Measurements from ENCODE around the gene KCMF1. TPM values are rescaled to one million over a fixed set of nuclear protein-coding genes. Genes with fewer than 3 reads are reported as not detected.

The KCMF1 gene
- polyA plus RNA-seq, 1 donor (not counting 4 experiments of a cell fraction or from before 2014, with no cell fraction given): 111 TPM

GRCh38 chr2:84956334-84957297, 14.3 kb upstream of the KCMF1 start:
- no peak overlapping the region for H3K9ac ChIP-seq (ENCODE audit: control insufficient read depth, extremely low read depth, insufficient read depth, low read length)
- dilution Hi-C loops (cut with MboI; ENCODE audit: extremely low pct_ligation_motif_present, low sequenced_read_pairs): no loop called here
- H3K4me3 ChIP-seq (ENCODE audit: control insufficient read depth in 2 of 3, extremely low read depth in 1 of 3, insufficient read depth in 2 of 3, low read depth in 1 of 3, low read length in 3 of 3): no peak overlapping the region
- peaks cover 34% of the 10 kb centered on the region for H3K4me1 ChIP-seq (ENCODE audit: control insufficient read depth, extremely low read depth, insufficient read depth, low read length)
- TF ChIP-seq, protein P1, sequence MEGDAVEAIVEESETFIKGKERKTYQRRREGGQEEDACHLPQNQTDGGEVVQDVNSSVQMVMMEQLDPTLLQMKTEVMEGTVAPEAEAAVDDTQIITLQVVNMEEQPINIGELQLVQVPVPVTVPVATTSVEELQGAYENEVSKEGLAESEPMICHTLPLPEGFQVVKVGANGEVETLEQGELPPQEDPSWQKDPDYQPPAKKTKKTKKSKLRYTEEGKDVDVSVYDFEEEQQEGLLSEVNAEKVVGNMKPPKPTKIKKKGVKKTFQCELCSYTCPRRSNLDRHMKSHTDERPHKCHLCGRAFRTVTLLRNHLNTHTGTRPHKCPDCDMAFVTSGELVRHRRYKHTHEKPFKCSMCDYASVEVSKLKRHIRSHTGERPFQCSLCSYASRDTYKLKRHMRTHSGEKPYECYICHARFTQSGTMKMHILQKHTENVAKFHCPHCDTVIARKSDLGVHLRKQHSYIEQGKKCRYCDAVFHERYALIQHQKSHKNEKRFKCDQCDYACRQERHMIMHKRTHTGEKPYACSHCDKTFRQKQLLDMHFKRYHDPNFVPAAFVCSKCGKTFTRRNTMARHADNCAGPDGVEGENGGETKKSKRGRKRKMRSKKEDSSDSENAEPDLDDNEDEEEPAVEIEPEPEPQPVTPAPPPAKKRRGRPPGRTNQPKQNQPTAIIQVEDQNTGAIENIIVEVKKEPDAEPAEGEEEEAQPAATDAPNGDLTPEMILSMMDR (optimal IDR thresholded peaks at IDR 0.05 in 1 of 3, IDR thresholded peaks at IDR 0.05 in 1 of 3, conservative IDR thresholded peaks at IDR 0.05 in 1 of 3; ENCODE audit: extremely low read depth in 1 of 3, insufficient read depth in 2 of 3, low read length in 3 of 3): no peak
- no peak for TF ChIP-seq EZH2 (IDR thresholded peaks at IDR 0.05; ENCODE audit: low read length)
- no peak overlapping the region for H3K4me2 ChIP-seq (ENCODE audit: control insufficient read depth, extremely low read depth, insufficient read depth, low read depth, low read length)
- peak overlapping the region; percentile 95 for H3K27ac ChIP-seq (ENCODE audit: control insufficient read depth, insufficient read depth, low read length)
- FAIRE-seq: no peak
- no peaks in the 10 kb centered on the region for H3K9me1 ChIP-seq (ENCODE audit: control insufficient read depth, extremely low read depth, insufficient read depth, low read length)
- H3K79me2 ChIP-seq (ENCODE audit: control insufficient read depth, insufficient read depth, low read length): no peaks in the 10 kb centered on the region
- H3K9me3 ChIP-seq (ENCODE audit: control insufficient read depth, low read depth, low read length): no peaks in the 10 kb centered on the region
- no peaks in the 10 kb centered on the region for H3K27me3 ChIP-seq (ENCODE audit: control insufficient read depth, extremely low read depth, insufficient read depth, low read length)
- no peak for DNase-seq (ENCODE audit: low read depth, low spot score)
- H3K36me3 ChIP-seq (ENCODE audit: control insufficient read depth in 2 of 2, extremely low read depth in 1 of 2, insufficient read depth in 2 of 2, low read length in 2 of 2): no peaks in the 10 kb centered on the region
- no peaks in the 10 kb centered on the region for H4K20me1 ChIP-seq (ENCODE audit: control insufficient read depth, extremely low read depth, insufficient read depth, low read length)
- H2AFZ ChIP-seq (ENCODE audit: control insufficient read depth, low read length): no peak overlapping the region

- dilution Hi-C loops (cut with MboI; ENCODE audit: extremely low pct_ligation_motif_present, low sequenced_read_pairs): no loop called here
- H3K4me3 ChIP-seq (ENCODE audit: control insufficient read depth in 2 of 3, extremely low read depth in 1 of 3, insufficient read depth in 2 of 3, low read depth in 1 of 3, low read length in 3 of 3): no peak overlapping the region
Measured at GRCh38 chr2:84957771-84958134, 13.2 kb upstream of the KCMF1 start.

More at GRCh38 chr2:84957771-84958134, 13.2 kb upstream of the KCMF1 start:
- FAIRE-seq: no peak
- Histone ChIP-seq H3K9me1 (ENCODE audit: control insufficient read depth, extremely low read depth, insufficient read depth, low read length) (no peaks in the 10 kb centered on the region), H4K20me1 (ENCODE audit: control insufficient read depth, extremely low read depth, insufficient read depth, low read length) (no peaks in the 10 kb centered on the region), H3K4me2 (ENCODE audit: control insufficient read depth, extremely low read depth, insufficient read depth, low read depth, low read length) (peak overlapping the region; percentile 29), H3K79me2 (ENCODE audit: control insufficient read depth, insufficient read depth, low read length) (no peaks in the 10 kb centered on the region), H3K9ac (ENCODE audit: control insufficient read depth, extremely low read depth, insufficient read depth, low read length) (peak overlapping the region; percentile 45), H3K36me3 (ENCODE audit: control insufficient read depth in 2 of 2, extremely low read depth in 1 of 2, insufficient read depth in 2 of 2, low read length in 2 of 2) (peaks cover 0 to 2% of the 10 kb centered on the region in 2 experiments), H2AFZ (ENCODE audit: control insufficient read depth, low read length) (no peak overlapping the region), H3K27ac (ENCODE audit: control insufficient read depth, insufficient read depth, low read length) (peak overlapping the region; percentile 95), H3K27me3 (ENCODE audit: control insufficient read depth, extremely low read depth, insufficient read depth, low read length) (no peaks in the 10 kb centered on the region), H3K4me1 (ENCODE audit: control insufficient read depth, extremely low read depth, insufficient read depth, low read length) (peaks cover 34% of the 10 kb centered on the region), H3K9me3 (ENCODE audit: control insufficient read depth, low read depth, low read length) (no peaks in the 10 kb centered on the region)
- TF ChIP-seq, protein P1 (optimal IDR thresholded peaks at IDR 0.05 in 1 of 3, IDR thresholded peaks at IDR 0.05 in 1 of 3, conservative IDR thresholded peaks at IDR 0.05 in 1 of 3; ENCODE audit: extremely low read depth in 1 of 3, insufficient read depth in 2 of 3, low read length in 3 of 3): no peak
- no peak for TF ChIP-seq EZH2 (IDR thresholded peaks at IDR 0.05; ENCODE audit: low read length)
- DNase-seq (ENCODE audit: low read depth, low spot score): no peak
